ENCODE measurements around the gene GGTLC2.
"Not testable (repeated sequence)": the region's sequence is repeated elsewhere in the genome, so short reads cannot be mapped to it uniquely, and the experiment has no call there.

GGTLC2 gene

GRCh38 chr22:22644314-22644713, at the start of gene GGTLC2:
TSS of gene GGTLC2 (plus strand) at chr22:22644614. CDS start at chr22:22646346, 1,732 bp downstream.
- not testable (repeated sequence) for H3K4me3 ChIP-seq (ENCODE audit: low read length)

DNA sequence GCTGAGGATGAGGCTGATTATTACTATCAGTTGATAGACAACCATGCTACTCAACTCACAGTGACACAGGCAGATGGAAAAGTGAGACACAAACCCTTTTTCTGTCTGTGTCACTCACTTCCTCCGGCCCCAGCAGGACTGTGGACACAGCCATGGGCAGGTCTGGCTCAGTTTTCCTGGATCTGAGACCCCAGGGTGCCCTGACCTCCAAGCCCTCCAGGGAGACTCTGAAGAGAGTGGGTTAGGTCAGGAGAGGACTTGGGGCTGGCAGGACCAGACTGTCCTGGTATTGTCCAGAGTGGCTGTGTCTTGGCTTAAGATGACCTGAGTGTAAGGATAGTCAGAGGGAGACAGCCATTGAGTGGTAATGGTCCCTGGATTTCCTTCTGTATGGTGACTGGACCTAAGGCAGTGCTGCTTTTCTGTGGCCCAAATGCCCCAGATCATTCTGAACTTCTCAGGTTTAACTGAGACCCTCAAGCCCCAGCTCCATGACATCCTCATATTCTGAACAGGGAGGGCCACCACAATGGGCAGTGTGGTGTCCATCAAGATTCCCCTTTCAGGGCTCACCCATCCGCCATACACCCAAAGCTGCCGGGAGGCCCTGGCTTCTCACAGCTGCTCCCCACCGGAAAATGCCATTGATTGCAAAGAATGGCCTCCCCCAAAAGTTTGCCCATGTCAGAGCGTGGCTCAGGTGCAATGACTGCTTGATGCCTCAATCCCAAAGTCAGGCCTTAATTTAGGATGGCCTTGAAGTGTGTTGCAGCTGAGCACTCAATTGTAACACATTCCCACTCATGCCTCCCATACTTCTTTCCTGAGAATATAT, 49.2 kb upstream of the GGTLC2 start:
- no peak overlapping the region for H3K4me3 ChIP-seq (ENCODE audit: low read length)
- TF ChIP-seq ZNF274 (IDR thresholded peaks at IDR 0.05; ENCODE audit: low read depth, low read length) = no peak

DNA sequence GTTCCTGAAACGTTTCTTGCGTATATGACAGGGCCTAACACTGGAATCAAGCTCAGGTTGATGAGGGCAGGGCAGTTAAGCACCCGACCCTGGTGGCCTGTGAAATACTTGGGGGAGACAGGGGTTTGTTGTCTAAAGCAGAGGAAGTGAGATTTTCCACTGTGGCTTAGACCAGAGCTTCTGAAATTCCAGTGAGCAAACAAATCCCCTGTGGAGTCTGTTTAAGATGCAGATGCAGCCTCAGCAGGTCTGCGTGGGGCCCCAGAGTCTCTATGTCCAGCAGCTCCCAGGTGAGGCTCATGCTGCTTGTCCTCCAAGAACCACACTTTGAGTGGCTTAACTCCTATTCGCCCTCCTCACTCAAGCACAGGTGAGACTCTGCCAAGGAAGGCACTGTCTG, 46.3 kb upstream of the GGTLC2 start:
- no peak overlapping the region for H3K4me3 ChIP-seq (ENCODE audit: low read length)
- no peak for TF ChIP-seq ZNF274 (IDR thresholded peaks at IDR 0.05; ENCODE audit: low read depth, low read length)

GRCh38 chr22:22599248-22599647, 45.2 kb upstream of the GGTLC2 start:
- no peak overlapping the region for H3K4me3 ChIP-seq (ENCODE audit: low read length)
- TF ChIP-seq ZNF274 (IDR thresholded peaks at IDR 0.05; ENCODE audit: low read depth, low read length) = no peak

GRCh38 chr22:22600531-22601261, 43.7 kb upstream of the GGTLC2 start:
- no peak for TF ChIP-seq ZNF274 (IDR thresholded peaks at IDR 0.05; ENCODE audit: low read depth, low read length)
- no peak overlapping the region for H3K4me3 ChIP-seq (ENCODE audit: low read length)

GRCh38 chr22:22603470-22603947, 40.9 kb upstream of the GGTLC2 start:
- TF ChIP-seq ZNF274 (IDR thresholded peaks at IDR 0.05; ENCODE audit: low read depth, low read length) = no peak

DNA sequence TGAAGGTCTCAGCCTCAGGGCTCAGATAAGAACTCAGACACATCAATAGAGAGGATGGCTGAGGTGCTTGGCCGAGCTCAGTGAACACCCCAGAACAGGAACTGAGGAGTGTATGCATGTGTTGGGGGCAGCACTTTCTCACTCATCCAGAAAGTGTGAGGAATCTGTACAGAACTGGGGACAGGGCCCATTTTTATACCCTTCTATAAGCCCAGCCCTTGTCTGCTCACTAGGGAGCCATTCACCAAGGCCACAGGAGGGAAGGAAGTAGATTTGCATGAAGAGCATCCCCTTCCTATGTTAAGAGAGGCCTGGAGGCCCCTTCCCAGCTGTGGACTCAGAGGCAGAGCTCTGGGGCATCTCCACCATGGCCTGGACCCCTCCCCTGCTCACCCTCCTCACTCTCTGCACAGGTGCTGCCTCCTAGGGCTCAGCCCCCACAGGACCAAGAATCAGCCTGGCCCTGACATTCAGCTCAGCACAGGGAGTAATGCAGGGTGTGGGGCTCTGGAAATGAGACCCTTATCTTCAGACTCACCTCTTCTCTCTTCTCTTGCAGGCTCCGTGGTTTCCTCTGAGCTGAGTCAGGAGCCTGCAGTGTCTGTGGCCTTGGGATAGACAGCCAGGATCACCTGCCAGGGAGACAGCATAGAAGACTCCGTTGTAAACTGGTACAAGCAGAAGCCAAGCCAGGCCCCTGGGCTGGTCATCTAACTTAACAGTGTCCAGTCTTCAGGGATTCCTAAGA, 39.9 kb upstream of the GGTLC2 start:
- TF ChIP-seq ZNF274 (IDR thresholded peaks at IDR 0.05; ENCODE audit: low read depth, low read length) = no peak
- H3K4me3 ChIP-seq (ENCODE audit: low read length) = no peak overlapping the region

More at GRCh38 chr22:22603470-22603947, 40.9 kb upstream of the GGTLC2 start:
- no peak overlapping the region for H3K4me3 ChIP-seq (ENCODE audit: low read length)

DNA sequence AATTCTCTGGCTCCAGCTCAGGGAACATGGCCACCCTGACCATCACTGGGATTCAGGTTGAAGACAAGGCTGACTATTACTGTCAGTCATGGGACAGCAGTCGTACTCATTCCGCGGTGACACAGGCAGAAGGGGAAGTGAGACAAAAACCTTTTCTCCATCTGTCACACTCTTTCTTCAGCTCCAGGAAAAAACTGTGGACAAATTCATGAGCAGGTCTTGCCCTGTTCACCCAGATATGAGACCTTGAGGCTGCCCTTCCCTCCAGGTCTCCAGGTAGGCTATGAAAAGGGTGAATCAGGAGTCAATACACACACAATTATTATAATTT, 39.4 kb upstream of the GGTLC2 start:
- H3K4me3 ChIP-seq (ENCODE audit: low read length) = no peak overlapping the region

DNA sequence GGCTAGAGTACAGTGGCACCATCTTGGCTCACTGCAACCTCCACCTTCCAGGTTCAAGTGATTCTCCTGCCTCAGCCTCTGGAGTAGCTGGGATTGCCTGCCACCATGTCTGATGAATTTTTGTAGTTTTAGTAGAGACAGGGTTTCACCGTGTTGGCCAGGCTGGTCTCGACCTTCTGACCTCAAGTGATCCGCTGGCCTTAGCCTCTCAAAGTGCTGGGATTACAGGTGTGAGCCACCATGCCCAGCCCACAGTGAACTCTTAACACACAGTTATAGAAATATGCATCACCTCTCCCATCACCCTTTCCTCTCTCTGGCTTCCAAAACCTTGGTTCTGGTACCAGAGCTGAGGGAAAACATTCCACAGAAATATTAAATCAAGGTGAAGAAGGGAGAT, 36.4 kb upstream of the GGTLC2 start:
- not testable (repeated sequence) for H3K4me3 ChIP-seq (ENCODE audit: low read length)

More for the DNA sequence above, 39.4 kb upstream of the GGTLC2 start:
- TF ChIP-seq ZNF274 (IDR thresholded peaks at IDR 0.05; ENCODE audit: low read depth, low read length) = no peak

GRCh38 chr22:22609291-22609690, 35.1 kb upstream of the GGTLC2 start:
- no peak for TF ChIP-seq ZNF274 (IDR thresholded peaks at IDR 0.05; ENCODE audit: low read depth, low read length)

DNA sequence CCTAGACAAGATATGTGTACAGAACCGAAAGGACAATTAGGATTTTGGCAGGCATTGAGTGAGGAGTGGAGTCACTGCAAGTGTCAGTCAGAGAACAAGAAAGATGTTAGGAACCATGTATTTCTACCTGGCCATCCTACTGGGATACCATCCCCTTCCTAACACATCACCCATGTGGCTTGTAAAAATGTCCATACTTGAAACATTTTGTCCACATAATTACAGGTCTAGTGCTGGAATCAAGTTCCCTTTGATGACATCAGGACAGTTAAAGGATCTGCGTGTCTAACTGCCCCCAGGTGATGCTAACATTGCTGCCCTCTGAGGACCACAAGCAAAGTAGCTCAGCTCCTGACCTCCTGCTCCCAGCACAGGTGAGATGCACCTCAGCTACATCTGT, 31.9 kb upstream of the GGTLC2 start:
- no peak overlapping the region for H3K4me3 ChIP-seq (ENCODE audit: low read length)
- TF ChIP-seq ZNF274 (IDR thresholded peaks at IDR 0.05; ENCODE audit: low read depth, low read length) = no peak

More at GRCh38 chr22:22609291-22609690, 35.1 kb upstream of the GGTLC2 start:
- no peak overlapping the region for H3K4me3 ChIP-seq (ENCODE audit: low read length)

GRCh38 chr22:22614065-22614464, 30.3 kb upstream of the GGTLC2 start:
- TF ChIP-seq ZNF274 (IDR thresholded peaks at IDR 0.05; ENCODE audit: low read depth, low read length) = no peak
- no peak overlapping the region for H3K4me3 ChIP-seq (ENCODE audit: low read length)

- TF ChIP-seq ZNF274 (IDR thresholded peaks at IDR 0.05; ENCODE audit: low read depth, low read length) = no peak
- H3K4me3 ChIP-seq (ENCODE audit: low read length) = no peak overlapping the region
Measured at GRCh38 chr22:22616636-22617035, 27.8 kb upstream of the GGTLC2 start.

DNA sequence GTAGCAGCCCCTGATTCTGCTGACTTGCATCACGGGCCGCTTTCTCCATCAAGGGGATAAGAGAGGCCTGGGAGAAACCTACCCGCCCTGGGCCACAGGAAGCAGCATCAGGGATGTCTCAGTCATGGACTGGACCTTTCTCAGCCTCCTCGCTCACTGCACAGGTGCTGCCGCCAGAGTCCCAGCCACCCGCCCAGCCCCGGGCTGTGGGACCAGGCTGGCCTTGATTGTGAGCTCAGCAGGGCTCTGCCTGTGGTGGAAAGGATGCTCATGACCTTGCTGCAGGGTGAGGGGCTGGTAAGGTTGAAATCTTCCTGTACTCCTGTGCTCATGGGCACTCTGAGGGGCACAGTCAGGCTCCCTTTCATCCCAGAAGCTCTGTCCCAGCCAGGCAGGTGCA, 26.0 kb upstream of the GGTLC2 start:
- no peak overlapping the region for H3K4me3 ChIP-seq (ENCODE audit: low read length)
- TF ChIP-seq ZNF274 (IDR thresholded peaks at IDR 0.05; ENCODE audit: low read depth, low read length) = no peak

Data from GM08714 (cell line).